H1 (cell line): ENCODE measurements around the gene CDK5RAP2. TPM values are rescaled to one million over a fixed set of nuclear protein-coding genes. Genes with fewer than 3 reads are reported as not detected.

Experiments
- CTCF ChIA-PET: fragments of 300-600 bp; sonication (Branson Sonifier 250); formaldehyde crosslinking; loops from one replicate; lab custom pipeline; 2021; ENCODE audit not compliant: partially characterized antibody; lab: Charles Lee
- POLR2A ChIA-PET: fragments of 300-600 bp; sonication (Branson Sonifier 250); formaldehyde crosslinking; loops from one replicate; lab custom pipeline; 2021; ENCODE audit warnings: inconsistent platforms; ENCODE audit not compliant: partially characterized antibody; lab: Charles Lee
- DNase-seq, 2 experiments: peaks; one replicate each; pipeline versions ENCODE4 v3.0.0 to v3.0.0-alpha.2; 2010 to 2022; ENCODE audit warnings: low spot score in 2 of 2, low read depth in 1 of 2, mixed read lengths in 1 of 2
- FAIRE-seq: peaks from 2 replicates; lab custom pipeline; 2011; peaks lifted over from hg19 to GRCh38; lab: Jason Lieb, UNC
- H2AFZ ChIP-seq: 2 replicates; pipeline ENCODE4 v1.8.1; 2012; ENCODE audit warnings: low read length, inconsistent platforms
- H2AK5ac ChIP-seq: 2 replicates; pipeline ENCODE4 v1.6.1; 2013; ENCODE audit warnings: low read depth, low read length
- H2BK120ac ChIP-seq: replicated peaks from 2 replicates; pipeline ENCODE3; 2013; ENCODE audit warnings: low read depth, low read length, inconsistent platforms
- H2BK12ac ChIP-seq: 2 replicates; pipeline ENCODE4 v1.6.1; 2013; ENCODE audit warnings: low read depth, low read length
- H2BK15ac ChIP-seq: 2 replicates; pipeline ENCODE4 v1.6.1; 2013; ENCODE audit warnings: low read length
- H2BK20ac ChIP-seq: 2 replicates; pipeline ENCODE4 v1.6.1; 2013; ENCODE audit warnings: low read length
- H2BK5ac ChIP-seq: 2 replicates; pipeline ENCODE4 v1.6.1; 2013; ENCODE audit warnings: low read depth, low read length
- H3K14ac ChIP-seq: 2 replicates; pipeline ENCODE4 v1.6.1; 2013; ENCODE audit warnings: inconsistent platforms; ENCODE audit not compliant: insufficient read length
- H3K18ac ChIP-seq: 2 replicates; pipeline ENCODE4 v1.6.1; 2013; ENCODE audit warnings: low read length; ENCODE audit errors: extremely low read depth
- H3K23ac ChIP-seq: 2 replicates; pipeline ENCODE4 v1.6.1; 2013; ENCODE audit warnings: inconsistent platforms; ENCODE audit not compliant: insufficient read length
- H3K23me2 ChIP-seq: 2 replicates; pipeline ENCODE4 v1.6.1; 2013; ENCODE audit warnings: low read depth, low read length
- H3K27ac ChIP-seq: 2 replicates; pipeline ENCODE4 v1.6.1; 2011; ENCODE audit warnings: low read depth, low read length, inconsistent platforms
- H3K27me3 ChIP-seq, 4 experiments: replicated peaks in 1 of 4; 1 replicate in 1 of 4; 2 replicates in 3 of 4; pipeline versions ENCODE4 v1.6.1 to v1.8.1; 2011 to 2013; ENCODE audit warnings: low read length in 3 of 4, mild to moderate bottlenecking in 3 of 4, inconsistent platforms in 2 of 4, mixed read lengths in 2 of 4, moderate library complexity in 1 of 4; ENCODE audit not compliant: control insufficient read depth in 3 of 4, insufficient read depth in 3 of 4; ENCODE audit errors: extremely low read depth in 1 of 4
- H3K36me3 ChIP-seq, 4 experiments: 2 replicates each; pipeline versions ENCODE4 v1.6.1 to v1.8.1; 2011 to 2013; ENCODE audit warnings: mild to moderate bottlenecking in 4 of 4, low read length in 3 of 4, moderate library complexity in 2 of 4, control low read depth in 1 of 4, inconsistent platforms in 1 of 4; ENCODE audit not compliant: insufficient read depth in 4 of 4, control insufficient read depth in 2 of 4
- H3K4ac ChIP-seq: replicated peaks from 2 replicates; pipeline ENCODE3; 2013; ENCODE audit warnings: low read length, low read depth, mixed read lengths, inconsistent platforms; ENCODE audit not compliant: insufficient read length
- H3K4me1 ChIP-seq, 4 experiments: replicated peaks in 1 of 4; 1 replicate in 1 of 4; 2 replicates in 3 of 4; pipeline versions ENCODE4 v1.6.1 to v1.8.1; 2011 to 2013; ENCODE audit warnings: low read length in 3 of 4, inconsistent platforms in 2 of 4, mixed read lengths in 1 of 4; ENCODE audit not compliant: insufficient read depth in 4 of 4, control insufficient read depth in 3 of 4
- H3K4me2 ChIP-seq, 2 experiments: 2 replicates each; pipeline versions ENCODE4 v1.6.1 to v1.8.1; 2011 to 2013; ENCODE audit warnings: low read depth in 2 of 2, low read length in 2 of 2, control low read depth in 1 of 2, inconsistent platforms in 1 of 2, mild to moderate bottlenecking in 1 of 2; ENCODE audit not compliant: insufficient read depth in 1 of 2
- H3K4me3 ChIP-seq, 4 experiments: fragments of 200-600, 300-600 bp in 1 of 4; sonication (generic), shearing (Covaris generic), sonication (Bioruptor Twin) in 1 of 4; 2 replicates each; pipeline versions ENCODE4 v1.5.1 to v1.8.1; 2011 to 2016; ENCODE audit warnings: low read length in 4 of 4, low read depth in 3 of 4, control low read depth in 2 of 4, inconsistent platforms in 2 of 4, mild to moderate bottlenecking in 2 of 4, mixed read lengths in 1 of 4, moderate library complexity in 1 of 4; ENCODE audit not compliant: insufficient read depth in 2 of 4; ENCODE audit errors: extremely low read depth in 1 of 4
- H3K56ac ChIP-seq: replicated peaks from 2 replicates; pipeline ENCODE3; 2013; ENCODE audit warnings: low read depth, mild to moderate bottlenecking, mixed read lengths, low read length, inconsistent platforms; ENCODE audit not compliant: insufficient read length
- H3K79me1 ChIP-seq: 2 replicates; pipeline ENCODE4 v1.6.1; 2013; ENCODE audit warnings: low read depth, low read length, control low read depth
- H3K79me2 ChIP-seq, 2 experiments: 2 replicates each; pipeline versions ENCODE4 v1.6.1 to v1.8.1; 2012 to 2013; ENCODE audit warnings: low read length in 2 of 2, mild to moderate bottlenecking in 2 of 2, inconsistent platforms in 1 of 2; ENCODE audit not compliant: insufficient read depth in 2 of 2, control insufficient read depth in 1 of 2
- H3K9ac ChIP-seq, 4 experiments: replicated peaks in 1 of 4; 1 replicate in 1 of 4; 2 replicates in 3 of 4; pipeline versions ENCODE4 v1.6.1 to v1.8.1; 2011 to 2013; ENCODE audit warnings: low read depth in 3 of 4, low read length in 3 of 4, control low read depth in 2 of 4, mild to moderate bottlenecking in 2 of 4, moderate library complexity in 2 of 4, inconsistent platforms in 1 of 4; ENCODE audit errors: extremely low read depth in 1 of 4
- H3K9me3 ChIP-seq, 2 experiments: 2 replicates each; pipeline versions ENCODE4 v1.6.1 to v1.8.1; 2012 to 2013; ENCODE audit warnings: mild to moderate bottlenecking in 2 of 2, moderate library complexity in 2 of 2, control low read depth in 1 of 2, inconsistent platforms in 1 of 2, low read depth in 1 of 2, low read length in 1 of 2, mixed read lengths in 1 of 2; ENCODE audit not compliant: insufficient read depth in 2 of 2
- H4K20me1 ChIP-seq, 2 experiments: replicated peaks in 1 of 2; 2 replicates each; pipeline versions ENCODE3 to v1.8.1; 2011 to 2013; ENCODE audit warnings: inconsistent platforms in 2 of 2, low read length in 2 of 2, mild to moderate bottlenecking in 1 of 2; ENCODE audit not compliant: insufficient read depth in 2 of 2, control insufficient read depth in 1 of 2
- H4K5ac ChIP-seq: 2 replicates; pipeline ENCODE4 v1.6.1; 2013; ENCODE audit warnings: low read length, low read depth, mixed read lengths, inconsistent platforms; ENCODE audit not compliant: insufficient read length
- H4K8ac ChIP-seq: 2 replicates; pipeline ENCODE4 v1.8.0; 2013; ENCODE audit warnings: mild to moderate bottlenecking, moderate library complexity, low read length, inconsistent platforms; ENCODE audit not compliant: insufficient read depth; ENCODE audit errors: extremely low read depth
- H4K91ac ChIP-seq: replicated peaks from 2 replicates; pipeline ENCODE3; 2013; ENCODE audit warnings: low read length, mixed read lengths, inconsistent platforms; ENCODE audit not compliant: insufficient read length
- ASH2L ChIP-seq: fragments of 200-600, 300-600 bp; sonication (generic); IDR thresholded peaks from one replicate; pipeline ENCODE4 v1.7.1; 2017; ENCODE audit warnings: low read length
- CREB1 ChIP-seq: IDR thresholded peaks from 2 replicates; pipeline ENCODE4 v1.6.1; 2012; ENCODE audit warnings: inconsistent platforms
- EP300 ChIP-seq, 2 experiments: IDR thresholded peaks; 1 replicate in 1 of 2; 2 replicates in 1 of 2; pipeline ENCODE4 v1.6.1; 2011 to 2012; ENCODE audit warnings: low read depth in 2 of 2, low read length in 2 of 2, mild to moderate bottlenecking in 2 of 2, borderline replicate concordance in 1 of 2, inconsistent platforms in 1 of 2, moderate library complexity in 1 of 2
- EZH2 ChIP-seq: fragments of 200-600 bp; sonication (generic); IDR thresholded peaks from 2 replicates; pipeline ENCODE4 v1.7.1; 2012; ENCODE audit warnings: low read depth, mild to moderate bottlenecking, moderate library complexity, low read length, inconsistent platforms; ENCODE audit not compliant: severe bottlenecking
- NANOG ChIP-seq: IDR thresholded peaks from 2 replicates; pipeline ENCODE4 v1.6.1; 2011; ENCODE audit warnings: low read length, low read depth, mild to moderate bottlenecking, inconsistent platforms; ENCODE audit not compliant: insufficient read depth, poor library complexity, severe bottlenecking
- NRF1 ChIP-seq: IDR thresholded peaks from 2 replicates; pipeline ENCODE4 v1.6.1; 2011; ENCODE audit warnings: mild to moderate bottlenecking, low read depth, low read length, improper control_type of control experiment
- POLR2AphosphoS5 ChIP-seq: IDR thresholded peaks from 2 replicates; pipeline ENCODE4 v1.6.1; 2011; ENCODE audit warnings: low read depth, low read length
- SP2 ChIP-seq: IDR thresholded peaks from 2 replicates; pipeline ENCODE4 v1.6.1; 2012; ENCODE audit warnings: mild to moderate bottlenecking, low read length, inconsistent platforms
- TAF7 ChIP-seq: optimal IDR thresholded peaks from 2 replicates; pipeline ENCODE3; 2011; ENCODE audit warnings: low read depth, mild to moderate bottlenecking, inconsistent platforms, low read length, moderate library complexity, borderline replicate concordance
- TBP ChIP-seq: IDR thresholded peaks from 2 replicates; pipeline ENCODE4 v1.6.1; 2011; ENCODE audit warnings: low read depth, low read length, improper control_type of control experiment
- whole genome bisulfite sequencing, 2 experiments: shearing (Covaris generic) in 1 of 2; methylation state at CpG; one replicate each; pipeline versions ENCODE4 v1.1.6 to v1.1.7; 2013 to 2015; ENCODE audit warnings: low lambda C conversion rate in 2 of 2, mixed read lengths in 2 of 2, inconsistent platforms in 1 of 2, low coverage in 1 of 2, missing lambda C conversion rate in 1 of 2; ENCODE audit not compliant: insufficient replicate concordance in 2 of 2, insufficient coverage in 1 of 2, insufficient read length in 1 of 2; ENCODE audit errors: extremely low coverage in 1 of 2, missing lambda C conversion rate in 1 of 2; 5-methylcytosine and 5-hydroxymethylcytosine counted together
- polyA plus RNA-seq, 7 experiments: library from polyadenylated mRNA; depleted of rRNA in 3 of 7; stranded (reverse) in 5 of 7; unstranded in 2 of 7; fragments of >200 nt in 5 of 7; fragments of 200-250 nt in 2 of 7; gene quantifications; 1 replicate in 5 of 7; 2 replicates in 1 of 7; 4 replicates in 1 of 7; pipeline versions ENCODE4 v1.2.1 to v1.2.3, GENCODE V29; 2011 to 2013; ENCODE audit warnings: missing spikeins in 2 of 7, mixed read lengths in 2 of 7
- total RNA-seq: library from RNA; stranded (reverse); fragmentation: NEBNext Ultra II Directional; extraction: Animal tissue kit (Norgen Biotek cat#: 25700); gene quantifications from 2 replicates; pipeline ENCODE4 v1.2.1, GENCODE V29; 2021
- TF ChIP-seq, protein P1 (sequence below): IDR thresholded peaks from 2 replicates; pipeline ENCODE4 v1.6.1; 2012; ENCODE audit warnings: low read length, inconsistent platforms
- TF ChIP-seq, protein P2 (sequence below): IDR thresholded peaks from 2 replicates; pipeline ENCODE4 v1.6.1; 2012; ENCODE audit warnings: inconsistent platforms

CDK5RAP2 gene
- total and polyA plus RNA-seq, 2 of the 8 experiments (the other 6 are each of a cell fraction or from before 2014, with no cell fraction given): 19.8 to 49.4 TPM

DNA sequence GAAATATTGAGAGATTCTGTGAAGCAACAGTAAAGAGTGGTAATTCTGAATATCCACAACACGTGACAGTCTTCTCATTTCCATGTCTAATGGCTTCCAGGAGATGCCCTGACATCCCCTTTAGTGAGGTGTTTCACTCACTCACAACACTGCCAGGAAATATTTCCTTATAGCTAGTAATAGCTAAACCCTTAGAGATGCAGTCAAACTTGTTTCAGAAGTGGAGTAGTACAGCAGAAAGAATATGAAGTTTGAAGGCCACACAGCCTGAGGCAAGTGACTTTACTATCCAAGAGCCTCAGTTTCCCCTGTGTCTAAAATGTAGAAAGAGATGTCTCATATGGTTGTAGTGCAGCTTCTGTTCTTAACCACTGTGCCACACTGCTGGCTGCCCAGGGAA is 139.2 kb downstream of the CDK5RAP2 start:
- no peak overlapping the region for H4K5ac ChIP-seq
- H3K56ac ChIP-seq: no peak overlapping the region
- CTCF ChIA-PET: interaction anchor here (0.8 to 4.0 kb wide), 10 partner anchors 12 to 91 kb away, joined by 3 to 26 read pairs (median 3); no protein-coding TSS in a partner anchor
- no peak overlapping the region for H2BK5ac ChIP-seq
- no peak overlapping the region for H2AFZ ChIP-seq
- H2AK5ac ChIP-seq: no peak overlapping the region
- H3K9me3 ChIP-seq: no peaks in the 10 kb centered on the region
- H4K8ac ChIP-seq: no peak overlapping the region
- no peak overlapping the region for H2BK120ac ChIP-seq
- H3K4me3 ChIP-seq: no peak overlapping the region
- no peak overlapping the region for H3K23ac ChIP-seq
- H4K91ac ChIP-seq: no peak overlapping the region
- WGBS, 2 experiments: 85% methylated on average over 1 of the region's 1 CpG; no CpG with 5 or more reads in 1 of the 2 experiments
- H3K79me2 ChIP-seq: no peaks in the 10 kb centered on the region
- no peaks in the 10 kb centered on the region for H3K23me2 ChIP-seq
- H3K4me1 ChIP-seq: no peaks in the 10 kb centered on the region
- POLR2A ChIA-PET: no interaction called here
- H3K9ac ChIP-seq: no peak overlapping the region
- H3K4ac ChIP-seq: no peak overlapping the region
- H3K18ac ChIP-seq: no peak overlapping the region
- H2BK15ac ChIP-seq: no peak overlapping the region
- H3K14ac ChIP-seq: no peak overlapping the region
- H4K20me1 ChIP-seq: peaks cover 0 to 7% of the 10 kb centered on the region in 2 experiments
- H3K79me1 ChIP-seq: no peaks in the 10 kb centered on the region
- H3K27me3 ChIP-seq: no peaks in the 10 kb centered on the region
- H3K4me2 ChIP-seq: no peak overlapping the region
- no peak overlapping the region for H3K27ac ChIP-seq
- H3K36me3 ChIP-seq: peaks cover 4 to 58% (median 26%) of the 10 kb centered on the region in 4 experiments
- no peak overlapping the region for H2BK12ac ChIP-seq
- H2BK20ac ChIP-seq: no peak overlapping the region
- FAIRE-seq (no peak), DNase-seq (no peak)
- TF ChIP-seq NANOG: no peak
- TF ChIP-seq ASH2L: no peak
- TF ChIP-seq EZH2: no peak
- TF ChIP-seq, protein P1, sequence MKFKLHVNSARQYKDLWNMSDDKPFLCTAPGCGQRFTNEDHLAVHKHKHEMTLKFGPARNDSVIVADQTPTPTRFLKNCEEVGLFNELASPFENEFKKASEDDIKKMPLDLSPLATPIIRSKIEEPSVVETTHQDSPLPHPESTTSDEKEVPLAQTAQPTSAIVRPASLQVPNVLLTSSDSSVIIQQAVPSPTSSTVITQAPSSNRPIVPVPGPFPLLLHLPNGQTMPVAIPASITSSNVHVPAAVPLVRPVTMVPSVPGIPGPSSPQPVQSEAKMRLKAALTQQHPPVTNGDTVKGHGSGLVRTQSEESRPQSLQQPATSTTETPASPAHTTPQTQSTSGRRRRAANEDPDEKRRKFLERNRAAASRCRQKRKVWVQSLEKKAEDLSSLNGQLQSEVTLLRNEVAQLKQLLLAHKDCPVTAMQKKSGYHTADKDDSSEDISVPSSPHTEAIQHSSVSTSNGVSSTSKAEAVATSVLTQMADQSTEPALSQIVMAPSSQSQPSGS: no peak
- TF ChIP-seq, protein P2, sequence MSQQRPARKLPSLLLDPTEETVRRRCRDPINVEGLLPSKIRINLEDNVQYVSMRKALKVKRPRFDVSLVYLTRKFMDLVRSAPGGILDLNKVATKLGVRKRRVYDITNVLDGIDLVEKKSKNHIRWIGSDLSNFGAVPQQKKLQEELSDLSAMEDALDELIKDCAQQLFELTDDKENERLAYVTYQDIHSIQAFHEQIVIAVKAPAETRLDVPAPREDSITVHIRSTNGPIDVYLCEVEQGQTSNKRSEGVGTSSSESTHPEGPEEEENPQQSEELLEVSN: no peak
- TF ChIP-seq SP2: no peak
- no peak for TF ChIP-seq TBP
- no peak for TF ChIP-seq EP300 (IDR thresholded peaks at IDR 0.05; ENCODE audit: borderline replicate concordance in 1 of 2, low read depth in 2 of 2, low read length in 2 of 2)
- TF ChIP-seq POLR2AphosphoS5: no peak
- TF ChIP-seq CREB1: no peak
- no peak for TF ChIP-seq NRF1
- no peak for TF ChIP-seq TAF7
